GM21526 (cell line): ENCODE measurements around the gene POU4F1.
A peak's percentile ranks its signal among the peaks of the same experiment; 100 is the strongest.
"Not testable (repeated sequence)": the region's sequence is repeated elsewhere in the genome, so short reads cannot be mapped to it uniquely, and the experiment has no call there.

Source experiments
- ATAC-seq: cut with Tn5 transposase; IDR thresholded peaks from one replicate; pipeline ENCODE4 v1.9.1; 2021; ENCODE audit warnings: moderate library complexity; ENCODE audit not compliant: unreplicated experiment, low FRiP score

Gene POU4F1

GRCh38 chr13:78603240-78603957 lies at the start of gene POU4F1:
Gene POU4F1, minus strand, starts transcription at chr13:78603552. Its CDS starts 226 bp downstream, at chr13:78603326.
- peak; percentile 84 for ATAC-seq

DNA sequence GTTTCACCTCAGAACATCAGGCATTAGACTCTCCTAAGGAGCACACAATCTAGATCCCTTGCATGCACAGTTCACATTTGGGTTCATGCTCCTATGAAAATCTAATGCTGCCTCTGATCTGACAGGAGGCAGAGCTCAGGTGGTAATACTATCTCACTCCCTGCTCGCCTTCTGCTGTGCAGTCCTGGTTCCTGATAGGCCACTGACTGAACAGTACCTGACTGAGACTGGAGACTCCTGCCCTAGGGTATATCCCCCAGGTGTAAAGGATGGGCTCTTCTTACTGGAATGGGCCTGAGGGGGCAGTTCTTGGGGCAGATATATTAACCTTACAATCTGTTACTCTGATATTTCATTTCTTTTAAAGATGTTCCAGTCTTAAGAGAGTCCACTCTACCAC lies 49.3 kb upstream of the POU4F1 start:
- ATAC-seq: no peak

DNA sequence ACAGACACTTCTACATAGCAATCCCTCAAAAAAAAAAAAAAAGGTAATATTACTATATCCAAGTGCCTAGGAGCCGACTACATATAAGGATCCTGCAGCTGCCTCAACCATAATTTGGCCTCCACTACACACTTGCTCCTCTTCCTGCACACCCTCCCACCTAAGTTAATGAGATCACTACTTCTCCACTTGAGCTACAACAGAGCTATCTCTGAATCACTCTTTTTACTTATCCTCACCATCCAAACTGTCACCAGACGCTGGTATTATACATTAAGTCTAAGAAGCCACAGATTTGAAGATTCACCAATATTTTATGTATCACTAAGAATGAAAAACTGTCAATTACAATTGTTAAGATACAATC lies 47.3 kb upstream of the POU4F1 start:
- no peak for ATAC-seq

- no peak for ATAC-seq
These were observed 46.8 kb upstream of the POU4F1 start for GRCh38 chr13:78649997-78650716.

DNA sequence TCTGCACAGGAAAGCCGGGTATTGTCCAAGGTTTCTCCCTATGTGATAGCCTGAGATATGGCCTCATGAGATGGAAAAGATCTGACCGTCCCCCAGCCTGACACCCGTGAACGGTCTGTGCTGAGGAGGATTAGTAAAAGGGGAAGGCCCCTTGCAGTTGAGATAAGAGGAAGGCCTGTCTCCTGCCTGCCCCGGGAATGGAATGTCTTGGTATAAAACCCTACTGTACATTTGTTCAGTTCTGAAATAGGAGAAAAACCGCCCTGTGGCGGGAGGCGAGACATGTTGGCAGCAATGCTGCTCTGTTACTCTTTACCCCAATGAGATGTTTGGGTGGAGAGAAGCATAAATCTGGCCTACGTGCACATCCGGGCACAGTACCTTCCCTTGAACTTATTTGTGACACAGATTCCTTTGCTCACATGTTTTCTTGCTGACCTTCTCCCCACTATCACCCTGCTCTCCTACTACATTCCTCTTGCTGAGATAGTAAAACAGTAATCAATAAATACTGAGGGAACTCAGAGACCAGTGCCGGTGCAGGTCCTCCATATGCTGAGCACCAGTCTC lies 43.8 kb upstream of the POU4F1 start:
- not testable (repeated sequence) for ATAC-seq

DNA sequence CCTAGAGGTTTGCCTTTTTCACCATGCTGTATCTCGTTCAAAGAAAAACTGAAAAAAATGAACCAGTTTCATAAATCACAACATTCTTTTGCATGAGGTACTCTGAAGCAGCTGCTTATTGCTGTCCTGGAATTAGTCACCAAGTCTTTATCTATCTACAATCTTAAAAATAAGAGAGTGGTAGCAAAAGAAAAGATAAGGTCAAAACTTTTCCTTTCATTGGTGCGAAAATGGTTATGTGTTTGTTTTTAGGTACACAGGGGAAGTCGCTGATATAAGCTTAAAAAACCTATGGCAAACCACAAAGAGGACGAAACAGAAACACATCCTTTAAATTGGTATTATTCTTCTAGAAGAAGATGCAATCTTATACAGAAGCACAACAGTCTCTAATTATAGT lies 34.9 kb upstream of the POU4F1 start:
- ATAC-seq: peak; percentile 59

GRCh38 chr13:78636495-78636894 lies 33.1 kb upstream of the POU4F1 start:
- ATAC-seq: no peak

DNA sequence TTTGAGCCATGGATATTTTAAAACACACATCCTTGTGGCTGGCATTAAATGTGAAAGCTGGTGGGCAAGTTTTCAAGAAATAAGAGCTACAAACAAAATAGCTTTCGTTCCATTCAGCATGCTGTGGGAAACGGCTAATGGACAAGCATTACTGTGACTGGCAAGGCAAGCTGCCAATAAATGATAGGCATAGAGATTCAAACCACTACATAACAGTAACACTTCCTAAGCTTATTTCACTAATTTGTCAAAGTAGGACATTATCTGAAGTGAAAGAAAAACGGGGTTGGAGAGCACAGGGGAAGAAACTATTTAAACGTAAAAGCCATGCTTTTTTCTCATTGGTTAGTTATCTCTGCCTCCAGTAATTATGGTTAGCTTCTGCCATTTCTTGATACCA lies 29.6 kb upstream of the POU4F1 start:
- no peak for ATAC-seq

DNA sequence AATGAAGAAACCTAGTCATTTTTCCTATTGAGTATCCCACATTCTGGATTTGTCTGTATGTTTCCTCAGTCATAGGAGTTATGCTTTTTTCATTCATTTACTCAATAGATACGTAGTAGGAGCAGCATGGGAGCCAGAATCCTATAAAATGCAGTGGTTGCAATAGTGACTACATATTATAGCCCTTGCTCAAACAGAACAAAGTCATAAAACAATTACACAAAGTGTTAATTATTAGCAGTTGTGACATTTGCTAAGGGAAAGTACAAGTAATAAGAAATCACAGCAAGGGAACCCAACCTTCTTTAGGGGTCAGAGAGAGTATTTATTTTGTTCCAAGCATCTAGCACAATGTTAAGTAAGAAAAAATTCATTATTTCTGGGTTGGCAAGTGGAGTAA lies 27.7 kb upstream of the POU4F1 start:
- ATAC-seq: no peak

DNA sequence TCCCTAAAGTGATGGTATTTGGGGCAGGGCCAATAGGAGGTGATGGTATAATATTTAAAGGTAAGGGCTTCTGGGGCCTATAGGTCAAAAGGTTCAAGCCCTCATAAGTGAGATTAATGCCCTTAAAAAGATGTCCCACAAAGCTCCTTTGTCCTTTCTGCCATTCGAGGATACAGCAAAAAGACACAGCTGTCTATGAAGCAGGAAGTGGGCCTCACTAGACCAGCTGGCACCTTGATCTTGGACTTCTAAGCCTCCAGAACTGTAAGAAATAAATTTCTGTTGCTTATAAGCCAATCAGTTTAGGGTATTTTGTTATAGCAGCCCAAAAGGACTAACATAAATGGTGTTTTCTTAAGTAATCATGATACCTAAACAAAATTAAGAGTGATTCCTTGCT lies 27.2 kb upstream of the POU4F1 start:
- ATAC-seq: no peak

- no peak for ATAC-seq
These were observed 22.0 kb upstream of the POU4F1 start for GRCh38 chr13:78625384-78625783.

DNA sequence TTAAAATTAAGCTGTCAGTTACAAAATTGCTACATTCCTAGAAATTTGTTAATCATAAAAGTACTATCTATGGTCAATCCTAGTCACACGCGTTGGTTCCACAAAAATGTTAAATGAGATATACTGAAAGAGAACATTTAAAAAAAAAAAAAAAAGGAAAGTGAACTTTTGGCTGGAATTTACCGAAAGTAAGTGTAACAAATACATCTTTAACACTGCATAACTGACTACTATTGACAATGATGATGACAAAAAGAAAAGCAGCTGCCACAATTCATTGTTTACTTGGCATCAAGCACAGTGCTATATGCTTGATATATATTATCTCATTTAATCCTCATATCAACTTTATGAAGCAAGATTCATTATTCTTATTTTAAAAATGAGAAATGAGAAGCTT lies 19.8 kb upstream of the POU4F1 start:
- no peak for ATAC-seq

GRCh38 chr13:78620936-78621470 lies 17.7 kb upstream of the POU4F1 start:
- ATAC-seq: no peak

GRCh38 chr13:78618411-78618810 lies 15.1 kb upstream of the POU4F1 start:
- ATAC-seq: no peak

GRCh38 chr13:78611040-78611439 lies 7.7 kb upstream of the POU4F1 start:
- ATAC-seq: no peak

DNA sequence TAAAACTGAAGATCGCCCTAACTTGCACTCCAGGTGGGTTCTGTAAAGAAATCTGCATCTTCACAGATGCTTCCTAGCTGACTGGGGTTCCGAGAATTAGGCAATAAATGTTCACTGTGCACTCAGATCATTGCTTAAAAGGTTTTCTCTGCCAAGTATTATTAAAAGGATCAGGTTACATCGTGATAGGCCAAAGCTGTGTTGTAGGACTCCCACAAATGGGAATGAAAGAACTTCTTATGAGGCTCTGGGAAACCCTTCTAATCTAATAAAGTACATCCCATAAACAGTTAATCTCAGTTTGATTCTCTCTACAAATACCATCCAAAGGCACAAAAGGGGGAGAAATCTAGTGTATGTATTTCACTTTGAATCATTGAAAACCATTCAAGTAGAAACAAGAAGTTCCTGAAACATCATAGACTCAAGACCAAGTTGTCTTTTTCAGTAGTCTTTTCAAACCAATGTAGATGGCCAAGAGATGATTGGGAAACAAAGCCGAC lies 7.1 kb upstream of the POU4F1 start:
- no peak for ATAC-seq

- ATAC-seq: no peak
These were observed 6.3 kb upstream of the POU4F1 start for GRCh38 chr13:78609464-78610205.

DNA sequence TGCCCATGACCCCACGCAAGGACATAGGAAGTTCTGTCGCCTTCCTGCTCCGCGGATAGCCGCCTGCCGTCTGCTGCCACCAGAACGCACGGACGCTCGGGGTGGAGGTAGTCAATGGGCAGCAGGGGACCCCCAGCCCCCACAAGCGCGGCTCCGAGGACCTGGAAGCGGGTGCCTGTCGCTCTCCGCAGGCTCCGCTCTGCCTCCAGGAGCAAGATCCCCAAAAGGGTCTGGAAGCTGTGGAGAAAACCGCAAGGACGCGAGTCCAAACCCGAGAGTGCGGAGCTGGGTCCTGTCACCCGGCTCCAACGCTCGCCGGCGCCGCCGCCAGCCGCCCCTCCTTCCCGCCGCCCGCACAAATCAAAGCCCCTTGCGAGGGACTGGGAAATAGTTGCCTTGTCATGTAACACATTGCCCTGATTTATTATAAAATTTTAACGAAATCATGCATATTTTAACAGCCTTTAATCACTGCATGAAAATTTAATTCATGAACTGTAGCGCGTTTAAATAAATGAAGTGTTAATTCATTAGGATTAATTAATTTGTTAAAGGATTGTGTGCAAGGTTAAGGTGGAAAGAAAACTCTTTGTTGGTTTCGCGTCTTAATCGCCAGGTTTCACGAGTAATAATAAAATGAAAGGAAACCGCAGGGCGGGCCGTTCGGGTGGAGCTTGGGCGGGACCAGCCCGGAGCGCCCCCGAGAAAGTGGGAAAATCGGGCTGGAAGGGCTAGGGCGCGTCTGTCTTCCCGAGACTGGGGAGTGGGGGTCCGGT lies 5.5 kb upstream of the POU4F1 start:
- no peak for ATAC-seq

DNA sequence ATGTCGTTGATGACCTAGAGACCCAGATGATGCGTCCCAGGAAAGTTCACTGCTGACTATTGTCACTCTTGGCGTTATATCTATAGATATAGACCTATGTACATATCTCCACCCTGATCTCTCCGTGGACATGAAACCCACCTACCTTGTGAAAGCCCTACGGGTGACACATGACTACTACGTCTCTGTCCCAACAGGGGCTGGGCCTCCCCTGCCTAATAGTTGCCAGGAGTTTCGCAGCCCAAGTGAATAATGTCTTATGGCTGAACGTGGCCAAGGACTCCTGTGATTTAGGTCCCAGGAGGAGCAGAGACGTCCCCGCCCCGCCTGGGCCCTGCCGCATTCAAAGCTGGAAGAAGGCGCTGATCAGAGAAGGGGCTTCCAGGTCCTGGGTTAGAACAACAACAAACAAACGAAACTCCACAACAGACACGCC lies 4.9 kb upstream of the POU4F1 start:
- no peak for ATAC-seq
